HG02943 (cell line): ENCODE measurements around the gene CSNK2A3.

ENCODE experiments used
- ATAC-seq: cut with Tn5 transposase; IDR thresholded peaks from one replicate; pipeline ENCODE4 v1.9.1; 2021; ENCODE audit warnings: mild to moderate bottlenecking, low read depth, moderate library complexity; ENCODE audit not compliant: unreplicated experiment

Gene CSNK2A3

GRCh38 chr11:11345099-11345498, 8.0 kb downstream of the CSNK2A3 start:
- no peak for ATAC-seq

- no peak for ATAC-seq
Observed at GRCh38 chr11:11344045-11344444, 9.0 kb downstream of the CSNK2A3 start.

GRCh38 chr11:11338304-11338703, 14.7 kb downstream of the CSNK2A3 start:
- no peak for ATAC-seq

- no peak for ATAC-seq
Observed at GRCh38 chr11:11336664-11337063, 16.4 kb downstream of the CSNK2A3 start.

GRCh38 chr11:11335043-11335442, 18.0 kb downstream of the CSNK2A3 start:
- ATAC-seq = no peak

GRCh38 chr11:11334607-11335006, 18.4 kb downstream of the CSNK2A3 start:
- no peak for ATAC-seq

GRCh38 chr11:11332141-11332710, 20.8 kb downstream of the CSNK2A3 start:
- ATAC-seq = no peak

- ATAC-seq = no peak
Observed at GRCh38 chr11:11329062-11329806, 23.8 kb downstream of the CSNK2A3 start.

- ATAC-seq = no peak
Observed at GRCh38 chr11:11324090-11324489, 29.0 kb downstream of the CSNK2A3 start.

- ATAC-seq = no peak
Observed at GRCh38 chr11:11322101-11322500, 30.9 kb downstream of the CSNK2A3 start.

GRCh38 chr11:11320825-11321224, 32.2 kb downstream of the CSNK2A3 start:
- no peak for ATAC-seq

- ATAC-seq = no peak
Observed at GRCh38 chr11:11318961-11319360, 34.1 kb downstream of the CSNK2A3 start.

- no peak for ATAC-seq
Observed at GRCh38 chr11:11318461-11318860, 34.6 kb downstream of the CSNK2A3 start.

- ATAC-seq = no peak
Observed at GRCh38 chr11:11316651-11317230, 36.3 kb downstream of the CSNK2A3 start.

- ATAC-seq = no peak
Observed at GRCh38 chr11:11313902-11314692, 39.0 kb downstream of the CSNK2A3 start.

- ATAC-seq = no peak
Observed at GRCh38 chr11:11313426-11313825, 39.6 kb downstream of the CSNK2A3 start.

GRCh38 chr11:11312738-11313137, 40.3 kb downstream of the CSNK2A3 start:
- ATAC-seq = no peak

GRCh38 chr11:11311169-11311568, 41.9 kb downstream of the CSNK2A3 start:
- ATAC-seq = no peak

GRCh38 chr11:11309906-11310305, 43.1 kb downstream of the CSNK2A3 start:
- no peak for ATAC-seq

GRCh38 chr11:11308249-11308648, 44.8 kb downstream of the CSNK2A3 start:
- no peak for ATAC-seq

- no peak for ATAC-seq
Observed at GRCh38 chr11:11306855-11307254, 46.2 kb downstream of the CSNK2A3 start.
